SJCRH30 (cell line): ENCODE results near the gene ADAM17. TPM values are rescaled to one million over a fixed set of nuclear protein-coding genes. Genes with fewer than 3 reads are reported as not detected.
"Not testable (repeated sequence)": the region's sequence is repeated elsewhere in the genome, so short reads cannot be mapped to it uniquely, and the experiment has no call there.

Source experiments
- DNase-seq, 2 experiments: peaks; one replicate each; pipeline ENCODE4 v3.0.0-alpha.2; 2015 to 2020
- H3K27ac ChIP-seq: fragments of 250-450 bp; sonication (Bioruptor Pico); 2 replicates; pipeline ENCODE4 v1.5.1; 2020; ENCODE audit warnings: mild to moderate bottlenecking, moderate library complexity
- H3K27me3 ChIP-seq: fragments of 250-450 bp; sonication (Bioruptor Pico); 2 replicates; pipeline ENCODE4 v1.5.1; 2020; ENCODE audit warnings: mild to moderate bottlenecking, moderate library complexity
- H3K36me3 ChIP-seq: fragments of 250-450 bp; sonication (Bioruptor Pico); 2 replicates; pipeline ENCODE4 v1.5.1; 2020; ENCODE audit warnings: mild to moderate bottlenecking, moderate library complexity
- H3K4me1 ChIP-seq: fragments of 250-450 bp; sonication (Bioruptor Pico); 2 replicates; pipeline ENCODE4 v1.5.1; 2020; ENCODE audit warnings: mild to moderate bottlenecking, moderate library complexity
- H3K4me3 ChIP-seq: fragments of 250-450 bp; sonication (Bioruptor Pico); 2 replicates; pipeline ENCODE4 v1.5.1; 2020; ENCODE audit warnings: mild to moderate bottlenecking, moderate library complexity
- H3K9me3 ChIP-seq: fragments of 250-450 bp; sonication (Bioruptor Pico); replicated peaks from 2 replicates; pipeline ENCODE4 v1.5.1; 2020; ENCODE audit warnings: mild to moderate bottlenecking, moderate library complexity
- total RNA-seq: library from RNA; depleted of rRNA; stranded (reverse); fragments of >200 nt; shearing (Covaris generic); gene quantifications from 2 replicates; pipeline ENCODE4 v1.2.3, GENCODE V29; 2014; rRNA removed

The ADAM17 gene
- 26.2 and 27.4 TPM in 2 replicates for total RNA-seq

- Histone ChIP-seq H3K4me1 (peaks cover 8% of the 10 kb centered on the region), H3K36me3 (no peaks in the 10 kb centered on the region), H3K27ac (peak within 1 kb of the TSS; percentile 88), H3K27me3 (no peaks in the 10 kb centered on the region), H3K9me3 (no peaks in the 10 kb centered on the region), H3K4me3 (peak within 1 kb of the TSS; percentile 89)
- peak; percentile 97 to 98 for DNase-seq
Measured at GRCh38 chr2:9555297-9556120, at the start of gene ADAM17. Gene ADAM17 (minus strand): TSS chr2:9555830. CDS start chr2:9555605, 225 bp downstream.

GRCh38 chr2:9602412-9602811, 46.8 kb upstream of the ADAM17 start:
- Histone ChIP-seq H3K27ac (no peak overlapping the region), H3K4me3 (no peak overlapping the region), H3K36me3 (peaks cover 47% of the 10 kb centered on the region), H3K27me3 (no peaks in the 10 kb centered on the region), H3K9me3 (peaks cover 16% of the 10 kb centered on the region), H3K4me1 (no peaks in the 10 kb centered on the region)
- no peak for DNase-seq

- DNase-seq, result no peak
- H3K27ac ChIP-seq, result no peak overlapping the region
- peaks cover 16% of the 10 kb centered on the region for H3K9me3 ChIP-seq
- H3K4me3 ChIP-seq, result no peak overlapping the region
- H3K36me3 ChIP-seq, result peaks cover 53% of the 10 kb centered on the region
- no peaks in the 10 kb centered on the region; the same call in 1 of the 2 replicates for H3K4me1 ChIP-seq
- H3K27me3 ChIP-seq, result no peaks in the 10 kb centered on the region
Measured at GRCh38 chr2:9601397-9601796, 45.8 kb upstream of the ADAM17 start.

- no peak overlapping the region for H3K27ac ChIP-seq
- H3K4me3 ChIP-seq, result no peak overlapping the region
- peaks cover 4% of the 10 kb centered on the region; the same call in 1 of the 2 replicates for H3K4me1 ChIP-seq
- DNase-seq, result no peak
- no peaks in the 10 kb centered on the region for H3K27me3 ChIP-seq
- H3K36me3 ChIP-seq, result peaks cover 52% of the 10 kb centered on the region
- peaks cover 16% of the 10 kb centered on the region for H3K9me3 ChIP-seq
Measured at GRCh38 chr2:9599430-9599829, 43.8 kb upstream of the ADAM17 start.

- Histone ChIP-seq H3K27me3 (no peaks in the 10 kb centered on the region), H3K9me3 (peaks cover 16% of the 10 kb centered on the region), H3K4me1 (peaks cover 4% of the 10 kb centered on the region; the same call in 1 of the 2 replicates), H3K36me3 (peaks cover 56% of the 10 kb centered on the region), H3K4me3 (no peak overlapping the region), H3K27ac (no peak overlapping the region)
- DNase-seq, result no peak
Measured at GRCh38 chr2:9596621-9597311, 41.1 kb upstream of the ADAM17 start.

- no peaks in the 10 kb centered on the region for H3K27me3 ChIP-seq
- no peak overlapping the region for H3K27ac ChIP-seq
- H3K4me3 ChIP-seq, result no peak overlapping the region
- H3K4me1 ChIP-seq, result peaks cover 4% of the 10 kb centered on the region; the same call in 1 of the 2 replicates
- H3K36me3 ChIP-seq, result peaks cover 56% of the 10 kb centered on the region
- DNase-seq, result no peak
- peaks cover 15% of the 10 kb centered on the region for H3K9me3 ChIP-seq
Measured at GRCh38 chr2:9595746-9596145, 40.1 kb upstream of the ADAM17 start.

- not testable (repeated sequence) for H3K4me1 ChIP-seq, H3K27me3 ChIP-seq, H3K4me3 ChIP-seq, H3K27ac ChIP-seq
- H3K36me3 ChIP-seq, result peaks cover 56% of the 10 kb centered on the region
- H3K9me3 ChIP-seq, result peaks cover 13% of the 10 kb centered on the region; the same call in 1 of the 2 replicates
- peak in 1 of 2 experiments; percentile 19 for DNase-seq
Measured at GRCh38 chr2:9595256-9595655, 39.6 kb upstream of the ADAM17 start.

- H3K27me3 ChIP-seq, result no peaks in the 10 kb centered on the region
- H3K4me1 ChIP-seq, result peaks cover 4% of the 10 kb centered on the region; the same call in 1 of the 2 replicates
- peaks cover 8% of the 10 kb centered on the region; the same call in 1 of the 2 replicates for H3K9me3 ChIP-seq
- peaks cover 56% of the 10 kb centered on the region for H3K36me3 ChIP-seq
- no peak overlapping the region for H3K4me3 ChIP-seq
- no peak overlapping the region for H3K27ac ChIP-seq
- no peak for DNase-seq
Measured at GRCh38 chr2:9594366-9595054, 38.9 kb upstream of the ADAM17 start.

- no peak overlapping the region for H3K27ac ChIP-seq
- peaks cover 2% of the 10 kb centered on the region; the same call in 1 of the 2 replicates for H3K9me3 ChIP-seq
- no peak overlapping the region for H3K4me3 ChIP-seq
- no peaks in the 10 kb centered on the region for H3K27me3 ChIP-seq
- peaks cover 55% of the 10 kb centered on the region for H3K36me3 ChIP-seq
- H3K4me1 ChIP-seq, result peaks cover 4% of the 10 kb centered on the region; the same call in 1 of the 2 replicates
- DNase-seq, result no peak
Measured at GRCh38 chr2:9593925-9594324, 38.3 kb upstream of the ADAM17 start.

- H3K4me3 ChIP-seq, result no peak overlapping the region
- H3K27me3 ChIP-seq, result no peaks in the 10 kb centered on the region
- no peak overlapping the region for H3K27ac ChIP-seq
- DNase-seq, result no peak
- no peaks in the 10 kb centered on the region; the same call in 1 of the 2 replicates for H3K9me3 ChIP-seq
- peaks cover 4% of the 10 kb centered on the region; the same call in 1 of the 2 replicates for H3K4me1 ChIP-seq
- peaks cover 56% of the 10 kb centered on the region for H3K36me3 ChIP-seq
Measured at GRCh38 chr2:9592699-9593098, 37.1 kb upstream of the ADAM17 start.

- Histone ChIP-seq H3K9me3 (no peaks in the 10 kb centered on the region), H3K4me3 (no peak overlapping the region), H3K36me3 (peaks cover 66% of the 10 kb centered on the region), H3K27me3 (no peaks in the 10 kb centered on the region), H3K4me1 (peaks cover under 1% of the 10 kb centered on the region; the same call in 1 of the 2 replicates), H3K27ac (no peak overlapping the region)
- no peak for DNase-seq
Measured at GRCh38 chr2:9590641-9591040, 35.0 kb upstream of the ADAM17 start.

- H3K27ac ChIP-seq, result no peak overlapping the region
- no peaks in the 10 kb centered on the region for H3K4me1 ChIP-seq
- H3K27me3 ChIP-seq, result no peaks in the 10 kb centered on the region
- peaks cover 76% of the 10 kb centered on the region for H3K36me3 ChIP-seq
- no peaks in the 10 kb centered on the region for H3K9me3 ChIP-seq
- no peak overlapping the region for H3K4me3 ChIP-seq
- DNase-seq, result no peak
Measured at GRCh38 chr2:9586465-9586864, 30.8 kb upstream of the ADAM17 start.

GRCh38 chr2:9585486-9585885, 29.9 kb upstream of the ADAM17 start:
- no peaks in the 10 kb centered on the region for H3K27me3 ChIP-seq
- H3K27ac ChIP-seq, result no peak overlapping the region
- H3K4me1 ChIP-seq, result no peaks in the 10 kb centered on the region
- H3K36me3 ChIP-seq, result peaks cover 72% of the 10 kb centered on the region
- H3K4me3 ChIP-seq, result no peak overlapping the region
- DNase-seq, result no peak
- no peaks in the 10 kb centered on the region for H3K9me3 ChIP-seq

GRCh38 chr2:9584902-9585301, 29.3 kb upstream of the ADAM17 start:
- not testable (repeated sequence) for H3K27ac ChIP-seq, DNase-seq, H3K9me3 ChIP-seq, H3K4me1 ChIP-seq, H3K27me3 ChIP-seq, H3K4me3 ChIP-seq
- peaks cover 66% of the 10 kb centered on the region for H3K36me3 ChIP-seq
